Lung (tissue), 12 donors: ENCODE results near the gene EDEM2. TPM values are rescaled to one million over a fixed set of nuclear protein-coding genes. Genes with fewer than 3 reads are reported as not detected.
"Not testable (repeated sequence)": the region's sequence is repeated elsewhere in the genome, so short reads cannot be mapped to it uniquely, and the experiment has no call there.

Source experiments
- ATAC-seq: fragments of 200-7000 bp; cut with Tn5 transposase; one replicate; pipeline ENCODE4 v1.9.1; 2020; ENCODE audit warnings: moderate number of reproducible peaks; ENCODE audit not compliant: insufficient read depth, low FRiP score
- DNase-seq, 3 donors: peaks; one replicate each; pipeline ENCODE4 v3.0.0-alpha.2; 2013 to 2017
- H3K27ac ChIP-seq, 2 donors: one replicate each; pipeline ENCODE4 v1.5.1; 2013; ENCODE audit warnings: mild to moderate bottlenecking in 2 of 2, moderate library complexity in 2 of 2, control low read depth in 1 of 2, inconsistent platforms in 1 of 2, low read depth in 1 of 2, low read length in 1 of 2
- H3K27me3 ChIP-seq, 3 donors: one replicate each; pipeline ENCODE4 v1.5.1; 2013; ENCODE audit warnings: low read length in 2 of 3; ENCODE audit not compliant: control insufficient read depth in 3 of 3, insufficient read depth in 3 of 3
- H3K36me3 ChIP-seq, 4 donors: one replicate each; pipeline ENCODE4 v1.5.1; 2013; ENCODE audit warnings: low read length in 4 of 4, mild to moderate bottlenecking in 1 of 4, moderate library complexity in 1 of 4; ENCODE audit not compliant: control insufficient read depth in 4 of 4, insufficient read depth in 4 of 4
- H3K4me1 ChIP-seq, 5 donors: one replicate each; pipeline ENCODE4 v1.5.1; 2013; ENCODE audit warnings: low read length in 5 of 5, mild to moderate bottlenecking in 2 of 5, moderate library complexity in 1 of 5; ENCODE audit not compliant: control insufficient read depth in 5 of 5, insufficient read depth in 5 of 5
- H3K4me3 ChIP-seq: one replicate; pipeline ENCODE4 v1.5.1; 2013; ENCODE audit warnings: mild to moderate bottlenecking, control low read depth, moderate library complexity
- H3K9ac ChIP-seq, 2 donors: one replicate each; pipeline ENCODE4 v1.5.1; 2013; ENCODE audit warnings: low read length in 2 of 2, control low read depth in 1 of 2; ENCODE audit not compliant: insufficient read depth in 1 of 2
- H3K9me3 ChIP-seq, 4 donors: one replicate each; pipeline ENCODE4 v1.5.1; 2013; ENCODE audit warnings: low read length in 3 of 4, mild to moderate bottlenecking in 1 of 4, moderate library complexity in 1 of 4; ENCODE audit not compliant: control insufficient read depth in 4 of 4, insufficient read depth in 3 of 4
- CTCF ChIP-seq: IDR thresholded peaks from 2 replicates; pipeline ENCODE4 v1.5.1; 2012; ENCODE audit warnings: mild to moderate bottlenecking; ENCODE audit errors: control extremely low read depth, extremely low read depth
- WGBS, 2 donors: extraction: QIAGEN DNeasy Blood & Tissue Kit; methylation state at CpG; one replicate each; pipeline ENCODE4 v1.1.7; 2013; 5-methylcytosine and 5-hydroxymethylcytosine counted together
- polyA plus RNA-seq, 2 donors: library from polyadenylated mRNA; stranded (reverse); fragments of 200-250 nt; gene quantifications; one replicate each; pipeline ENCODE4 v1.2.1, GENCODE V29; 2013
- total RNA-seq, 2 donors: library from RNA; depleted of rRNA in 1 of 2; stranded (reverse); fragments of >200 nt in 1 of 2; gene quantifications; one replicate each; pipeline ENCODE4 v1.2.1, GENCODE V29; 2014 to 2021
- donor health status: control.
- donor health status: control.
- donor health status: Bipolar disorder and iron deficiency.
- donor health status: healthy.
- donor health status: DM: yes; HTN: yes; CAD: no.

Gene EDEM2
- total and polyA plus RNA-seq, 4 donors: 19.4 to 51.6 (median 34.2) TPM

GRCh38 chr20:35085477-35086225 is 61.5 kb downstream of the EDEM2 start:
- no peak overlapping the region for H3K4me3 ChIP-seq
- H3K27me3 ChIP-seq: no peaks in the 10 kb centered on the region
- no peak for TF ChIP-seq CTCF
- peaks cover 0 to 3% (median 2%) of the 10 kb centered on the region in 4 donors for H3K36me3 ChIP-seq
- H3K4me1 ChIP-seq: peaks cover 0 to 8% (median 2%) of the 10 kb centered on the region in 5 donors
- ATAC-seq (no peak), DNase-seq (no peak)
- no peak overlapping the region for H3K27ac ChIP-seq
- no peaks in the 10 kb centered on the region for H3K9me3 ChIP-seq
- 76 to 91% methylated on average over 11 of the region's 11 CpGs for WGBS, 2 donors
- H3K9ac ChIP-seq: no peak overlapping the region

GRCh38 chr20:35084998-35085397 is 62.1 kb downstream of the EDEM2 start:
- DNase-seq: no peak
- no peak overlapping the region for H3K4me3 ChIP-seq
- no peaks in the 10 kb centered on the region for H3K27me3 ChIP-seq
- no peak overlapping the region for H3K27ac ChIP-seq
- no peak for ATAC-seq
- H3K9ac ChIP-seq: no peak overlapping the region
- no peak for TF ChIP-seq CTCF
- H3K36me3 ChIP-seq: peaks cover 0 to 3% (median 1%) of the 10 kb centered on the region in 4 donors
- H3K9me3 ChIP-seq: no peaks in the 10 kb centered on the region
- peaks cover 0 to 8% (median 2%) of the 10 kb centered on the region in 5 donors for H3K4me1 ChIP-seq
- 82 to 86% methylated on average over 3 of the region's 3 CpGs for WGBS, 2 donors

- ATAC-seq, H3K4me1 ChIP-seq: not testable (repeated sequence)
- 56 to 82% methylated on average over 5 of the region's 5 CpGs for WGBS, 2 donors
Observed at GRCh38 chr20:35080348-35080642, 66.8 kb downstream of the EDEM2 start.

GRCh38 chr20:35079472-35080347 is 67.4 kb downstream of the EDEM2 start:
- no peak for TF ChIP-seq CTCF
- Histone ChIP-seq H3K36me3 (peaks cover 10 to 17% (median 15%) of the 10 kb centered on the region in 4 donors), H3K4me3 (no peak overlapping the region), H3K27me3 (no peaks in the 10 kb centered on the region), H3K9me3 (no peaks in the 10 kb centered on the region), H3K27ac (no peak overlapping the region), H3K9ac (no peak overlapping the region), H3K4me1 (no peaks in the 10 kb centered on the region)
- ATAC-seq: no peak
- 78 to 96% methylated on average over 8 of the region's 8 CpGs for WGBS, 2 donors
- DNase-seq: no peak

More at GRCh38 chr20:35080348-35080642, 66.8 kb downstream of the EDEM2 start:
- H3K9me3 ChIP-seq, H3K4me3 ChIP-seq, DNase-seq, H3K27me3 ChIP-seq, H3K9ac ChIP-seq: not testable (repeated sequence)
- Histone ChIP-seq H3K27ac (peak overlapping the region in 1 of 2 donors; percentile 45), H3K36me3 (peaks cover 10 to 20% (median 15%) of the 10 kb centered on the region in 4 donors)
